Hematopoietic multipotent progenitor cell treated with erythropoietin and hydrocortisone succinate and interleukin-3 and kit ligand, for 17 days (in vitro differentiated cells): Measurements from ENCODE around the gene TFR2.

ENCODE experiments used
- DNase-seq: peaks from one replicate; pipeline ENCODE4 v3.0.0-alpha.2; 2015; ENCODE audit warnings: low spot score

Gene TFR2

GRCh38 chr7:100654908-100655831 lies 13.8 kb upstream of the TFR2 start:
- DNase-seq, result no peak

- no peak for DNase-seq
Measured at GRCh38 chr7:100649826-100650565, 8.6 kb upstream of the TFR2 start.

- DNase-seq, result peak; percentile 89
Measured at GRCh38 chr7:100642534-100642907, 1.2 kb upstream of the TFR2 start.

GRCh38 chr7:100641860-100642533 lies 645 bp upstream of the TFR2 start:
- DNase-seq, result peak; percentile 54

- peak; percentile 41 for DNase-seq
Measured at GRCh38 chr7:100640517-100641440, 573 bp downstream of the TFR2 start.

- peak; percentile 56 for DNase-seq
Measured at GRCh38 chr7:100639995-100640516, 1.3 kb downstream of the TFR2 start.

GRCh38 chr7:100632951-100633717 lies 8.2 kb downstream of the TFR2 start:
- DNase-seq, result no peak

GRCh38 chr7:100630066-100630465 lies 11.3 kb downstream of the TFR2 start:
- DNase-seq, result no peak

GRCh38 chr7:100629117-100629716 lies 12.1 kb downstream of the TFR2 start:
- peak; percentile 28 for DNase-seq

- no peak for DNase-seq
Measured at GRCh38 chr7:100627238-100627549, 14.2 kb downstream of the TFR2 start.

GRCh38 chr7:100626530-100627237 lies 14.7 kb downstream of the TFR2 start:
- DNase-seq, result peak; percentile 65

GRCh38 chr7:100626055-100626454 lies 15.3 kb downstream of the TFR2 start:
- no peak for DNase-seq

- DNase-seq, result peak; percentile 24
Measured at GRCh38 chr7:100623951-100624824, 17.2 kb downstream of the TFR2 start.

- DNase-seq, result no peak
Measured at GRCh38 chr7:100621554-100621953, 19.8 kb downstream of the TFR2 start.

GRCh38 chr7:100620804-100621203 lies 20.5 kb downstream of the TFR2 start:
- no peak for DNase-seq

GRCh38 chr7:100620239-100620638 lies 21.1 kb downstream of the TFR2 start:
- no peak for DNase-seq

- DNase-seq, result no peak
Measured at GRCh38 chr7:100614308-100614861, 27.0 kb downstream of the TFR2 start.
